T-cell (primary cell): ENCODE data around the gene GGN. TPM values are rescaled to one million over a fixed set of nuclear protein-coding genes. Genes with fewer than 3 reads are reported as not detected.
"Not testable (repeated sequence)": the region's sequence is repeated elsewhere in the genome, so short reads cannot be mapped to it uniquely, and the experiment has no call there.

Source experiments
- ATAC-seq, 4 experiments: fragments of 200-7000 bp in 3 of 4; fragments of 150-1000 bp in 1 of 4; cut with Tn5 transposase; replicated peaks in 1 of 4; 1 replicate in 3 of 4; 2 replicates in 1 of 4; pipeline ENCODE4 v1.10.0; 2021; ENCODE audit warnings: moderate library complexity in 3 of 4, mild to moderate bottlenecking in 2 of 4, moderate number of reproducible peaks in 1 of 4
- CTCF ChIA-PET, 2 donors: fragments of 300-600 bp; sonication (Branson Sonifier 250); formaldehyde crosslinking; loops; one replicate each; lab custom pipeline; 2022; ENCODE audit warnings: antibody characterized with exemption in 2 of 2; lab: Charles Lee
- POLR2A ChIA-PET, 2 donors: fragments of 300-600 bp; sonication (Branson Sonifier 250); formaldehyde crosslinking; loops; one replicate each; lab custom pipeline; 2022; ENCODE audit warnings: antibody characterized with exemption in 2 of 2; lab: Charles Lee
- DNase-seq, 35 experiments: peaks; one replicate each; pipeline versions ENCODE4 v3.0.0 to v3.0.0-alpha.2; 2013 to 2023
- H3K27ac ChIP-seq: one replicate; pipeline ENCODE4 v1.5.1; 2013; ENCODE audit warnings: low read length
- H3K27me3 ChIP-seq, 2 experiments: replicated peaks in 1 of 2; 1 replicate in 1 of 2; 2 replicates in 1 of 2; pipeline versions ENCODE4 v1.6.1 to v1.7.0; 2013; ENCODE audit warnings: low read length in 1 of 2, mixed read lengths in 1 of 2; ENCODE audit not compliant: control insufficient read depth in 2 of 2, insufficient read depth in 2 of 2; ENCODE audit errors: extremely low read depth in 1 of 2
- H3K36me3 ChIP-seq, 2 donors: 1 replicate in 1 of 2; 2 replicates in 1 of 2; pipeline versions ENCODE4 v1.6.1 to v1.7.0; 2013; ENCODE audit warnings: low read length in 1 of 2; ENCODE audit not compliant: control insufficient read depth in 2 of 2, insufficient read depth in 1 of 2; ENCODE audit errors: extremely low read depth in 1 of 2
- H3K4me1 ChIP-seq, 2 experiments: 1 replicate in 1 of 2; 2 replicates in 1 of 2; pipeline versions ENCODE4 v1.6.1 to v1.7.0; 2013; ENCODE audit warnings: low read length in 2 of 2, mixed read lengths in 1 of 2; ENCODE audit not compliant: insufficient read depth in 2 of 2, control insufficient read depth in 1 of 2; ENCODE audit errors: extremely low read depth in 1 of 2
- H3K4me3 ChIP-seq, 2 donors: 1 replicate in 1 of 2; 2 replicates in 1 of 2; pipeline versions ENCODE4 v1.5.1 to v1.7.0; 2013; ENCODE audit warnings: mild to moderate bottlenecking in 2 of 2, low read length in 1 of 2, moderate library complexity in 1 of 2; ENCODE audit not compliant: control insufficient read depth in 1 of 2; ENCODE audit errors: extremely low read depth in 1 of 2
- H3K9me3 ChIP-seq: 2 replicates; pipeline ENCODE4 v1.7.0; 2013
- H3K27ac Mint-ChIP-seq, 2 donors: one replicate each; pipeline ENCODE4 v1.8.0; 2020 to 2021; ENCODE audit warnings: mild to moderate bottlenecking in 2 of 2, mixed read lengths in 2 of 2
- H3K27me3 Mint-ChIP-seq, 2 donors: one replicate each; pipeline ENCODE4 v1.8.0; 2021 to 2022; ENCODE audit warnings: mixed read lengths in 2 of 2
- H3K36me3 Mint-ChIP-seq: one replicate; pipeline ENCODE4 v1.8.0; 2021; ENCODE audit warnings: mixed read lengths
- H3K4me1 Mint-ChIP-seq, 3 donors: one replicate each; pipeline ENCODE4 v1.8.0; 2020 to 2022; ENCODE audit warnings: mixed read lengths in 3 of 3, mild to moderate bottlenecking in 1 of 3
- H3K4me3 Mint-ChIP-seq, 3 donors: one replicate each; pipeline ENCODE4 v1.8.0; 2020 to 2022; ENCODE audit warnings: mild to moderate bottlenecking in 3 of 3, mixed read lengths in 3 of 3, moderate library complexity in 3 of 3
- H3K9me3 Mint-ChIP-seq, 3 donors: one replicate each; pipeline ENCODE4 v1.8.0; 2020 to 2022; ENCODE audit warnings: mixed read lengths in 3 of 3
- WGBS: methylation state at CpG from one replicate; pipeline ENCODE4 v1.1.5; 2013; ENCODE audit warnings: missing lambda C conversion rate; ENCODE audit not compliant: insufficient coverage; 5-methylcytosine and 5-hydroxymethylcytosine counted together
- total RNA-seq, 35 experiments: library from RNA in 6 of 35; stranded (reverse) in 6 of 35; fragments of 120-200 nt in 1 of 35; gene quantifications; one replicate each; pipeline versions ENCODE4 v1.2.1 to v1.2.4 and lab custom pipeline; 2013 to 2026

Gene GGN
- total RNA-seq, 5 donors from 2014 or later (not counting 1 experiment from before 2014, with no cell fraction given): 0.18 to 0.60 (median 0.31) TPM; not detected in 1

GRCh38 chr19:38429055-38429810, 41.4 kb upstream of the GGN start:
- no peak for ATAC-seq
- POLR2A ChIA-PET: no interaction called here
- no peaks in the 10 kb centered on the region for H3K9me3 Mint-ChIP-seq
- H3K36me3 Mint-ChIP-seq: no peaks in the 10 kb centered on the region
- H3K36me3 ChIP-seq: no peaks in the 10 kb centered on the region
- DNase-seq: no peak
- H3K27me3 Mint-ChIP-seq: peaks cover 13 to 24% of the 10 kb centered on the region in 2 donors
- H3K27me3 ChIP-seq: peaks cover 0 to 37% of the 10 kb centered on the region in 2 experiments
- 29% methylated on average over 9 of the region's 14 CpGs for WGBS
- H3K4me1 ChIP-seq: peaks cover 0 to 32% of the 10 kb centered on the region in 2 experiments
- no peak overlapping the region for H3K4me3 Mint-ChIP-seq
- peaks cover 22 to 31% (median 30%) of the 10 kb centered on the region in 3 donors for H3K4me1 Mint-ChIP-seq
- no peak overlapping the region for H3K27ac Mint-ChIP-seq
- no peak overlapping the region for H3K4me3 ChIP-seq
- no peak overlapping the region for H3K27ac ChIP-seq
- no peaks in the 10 kb centered on the region for H3K9me3 ChIP-seq
- CTCF ChIA-PET: no interaction called here

DNA sequence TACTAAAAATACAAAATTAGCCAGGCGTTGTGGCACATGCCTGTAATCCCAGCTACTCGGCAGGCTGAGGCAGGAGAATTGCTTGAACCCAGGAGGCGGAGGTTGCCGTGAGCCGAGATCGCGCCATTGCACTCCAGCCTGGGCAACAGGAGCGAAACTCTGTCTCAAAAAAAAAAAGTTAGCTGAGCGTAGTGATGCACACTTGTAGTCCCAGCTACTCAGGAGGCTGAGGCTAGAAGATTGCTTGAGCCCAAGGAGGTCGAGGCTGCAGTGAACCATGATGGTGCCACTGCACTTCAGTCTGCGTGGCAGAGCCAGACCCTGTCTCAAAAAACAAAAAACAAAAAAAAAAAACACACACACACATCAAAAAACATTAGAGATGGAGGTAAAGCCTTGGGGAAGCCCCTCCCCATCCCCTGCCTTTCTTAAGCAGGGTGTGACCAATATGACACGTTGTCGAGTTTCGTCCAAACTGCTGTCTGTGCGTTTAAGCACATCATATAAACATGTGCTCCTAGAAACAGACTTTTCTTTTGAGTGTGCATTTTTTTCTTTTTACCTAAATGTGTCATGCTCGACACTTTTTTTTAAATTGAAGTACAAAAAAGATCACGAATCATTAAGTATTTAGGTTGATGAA, 39.3 kb upstream of the GGN start:
- H3K36me3 ChIP-seq, H3K9me3 Mint-ChIP-seq, CTCF ChIA-PET, POLR2A ChIA-PET, H3K9me3 ChIP-seq, H3K4me3 ChIP-seq, H3K36me3 Mint-ChIP-seq, H3K27ac ChIP-seq: not testable (repeated sequence)
- 51% methylated on average over 6 of the region's 17 CpGs for WGBS
- peaks cover 18 to 24% (median 23%) of the 10 kb centered on the region in 3 donors for H3K4me1 Mint-ChIP-seq
- H3K4me1 ChIP-seq: peaks cover 0 to 23% of the 10 kb centered on the region in 2 experiments
- peaks cover 0 to 32% of the 10 kb centered on the region in 2 experiments for H3K27me3 ChIP-seq
- DNase-seq (peak in 1 of 35 experiments; percentile 53), ATAC-seq (peak in 2 of 4 experiments; percentile 20 to 77)
- H3K27ac Mint-ChIP-seq: peak overlapping the region in 1 of 2 donors; percentile 43
- peak overlapping the region in 1 of 3 donors; percentile 21 for H3K4me3 Mint-ChIP-seq
- peaks cover 8 to 18% of the 10 kb centered on the region in 2 donors for H3K27me3 Mint-ChIP-seq

DNA sequence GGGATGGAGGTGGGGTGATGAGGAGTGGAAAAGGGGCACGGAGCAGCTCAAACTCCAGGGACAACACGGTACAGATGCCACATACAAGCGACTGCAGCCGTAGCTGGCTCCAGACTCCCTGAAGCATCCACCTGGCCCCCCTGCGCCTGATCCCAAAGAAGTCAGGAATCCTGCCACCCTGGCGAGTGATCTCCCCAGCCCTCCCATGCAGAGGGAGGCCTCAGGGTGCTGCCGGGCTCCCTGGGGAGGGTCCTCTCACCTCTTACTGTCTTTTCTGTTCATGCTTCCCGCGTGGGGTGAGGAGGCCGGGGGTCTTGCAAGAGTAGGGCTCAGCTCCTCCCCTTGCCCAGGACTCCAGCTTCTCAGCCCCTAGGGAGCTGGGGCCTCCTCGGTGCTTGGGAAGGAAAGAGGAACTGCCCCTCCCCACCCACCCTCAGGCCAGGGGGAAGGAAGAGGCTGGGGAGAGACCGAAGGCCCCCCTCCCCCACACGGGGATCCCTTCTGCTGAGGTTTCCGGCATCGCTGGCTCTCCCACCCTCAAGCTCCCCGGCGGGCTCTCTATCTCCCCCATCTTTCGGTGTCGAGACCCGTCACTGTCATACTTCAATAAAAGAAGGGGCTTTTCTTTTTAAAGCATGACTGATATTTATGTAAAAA, 38.1 kb upstream of the GGN start, which contains the start of gene RASGRP4:
RASGRP4 (minus strand) TSS at position 410 of the 657 bp plus-strand sequence; CDS start at position 282, 128 bp downstream.
- no peak within 1 kb of the TSS for H3K27ac ChIP-seq
- CTCF ChIA-PET: interaction anchor here in 1 of 2 donors (0.5 kb wide), 1 partner anchor 520 kb away, joined by 3 read pairs; the partner anchor contains the start of gene WDR87
- Mint-ChIP-seq H3K27me3 (peaks cover 8 to 18% of the 10 kb centered on the region in 2 donors), H3K4me1 (peaks cover 18 to 24% (median 23%) of the 10 kb centered on the region in 3 donors), H3K36me3 (no peaks in the 10 kb centered on the region), H3K9me3 (no peaks in the 10 kb centered on the region), H3K4me3 (peak within 1 kb of the TSS; percentile 26 to 68 (median 40)), H3K27ac (no peak within 1 kb of the TSS)
- H3K4me1 ChIP-seq: peaks cover 0 to 23% of the 10 kb centered on the region in 2 experiments
- ATAC-seq (peak; percentile 40 to 78 (median 54)), DNase-seq (peak in 30 of 35 experiments; percentile 12 to 58 (median 28))
- H3K27me3 ChIP-seq: peaks cover 0 to 33% of the 10 kb centered on the region in 2 experiments
- H3K9me3 ChIP-seq: no peaks in the 10 kb centered on the region
- POLR2A ChIA-PET: no interaction called here
- H3K4me3 ChIP-seq: peak within 1 kb of the TSS in 1 of 2 donors; percentile 17
- 67% methylated on average over 6 of the region's 20 CpGs for WGBS
- H3K36me3 ChIP-seq: no peaks in the 10 kb centered on the region

- DNase-seq (no peak), ATAC-seq (no peak)
- no peak overlapping the region for H3K27ac Mint-ChIP-seq
Measured at GRCh38 chr19:38425222-38425809, 37.5 kb upstream of the GGN start.

GRCh38 chr19:38424272-38424671, 36.4 kb upstream of the GGN start:
- H3K27ac Mint-ChIP-seq: no peak overlapping the region
- H3K4me1 Mint-ChIP-seq: peaks cover 15 to 20% (median 20%) of the 10 kb centered on the region in 3 donors
- no peaks in the 10 kb centered on the region for H3K36me3 Mint-ChIP-seq
- H3K36me3 ChIP-seq: no peaks in the 10 kb centered on the region
- H3K27me3 Mint-ChIP-seq: peaks cover 8 to 15% of the 10 kb centered on the region in 2 donors
- WGBS: 71% methylated on average over 1 of the region's 5 CpGs
- POLR2A ChIA-PET: no interaction called here
- H3K4me1 ChIP-seq: peaks cover 0 to 23% of the 10 kb centered on the region in 2 experiments
- ATAC-seq: no peak
- CTCF ChIA-PET: interaction anchor here in 1 of 2 donors (0.7 kb wide), 1 partner anchor 1804 kb away, joined by 3 read pairs; no protein-coding TSS in a partner anchor
- H3K9me3 ChIP-seq: no peaks in the 10 kb centered on the region
- H3K27me3 ChIP-seq: peaks cover 0 to 42% of the 10 kb centered on the region in 2 experiments
- H3K4me3 ChIP-seq: no peak overlapping the region
- DNase-seq: no peak
- H3K4me3 Mint-ChIP-seq: no peak overlapping the region
- H3K9me3 Mint-ChIP-seq: no peaks in the 10 kb centered on the region
- no peak overlapping the region for H3K27ac ChIP-seq

More at GRCh38 chr19:38425222-38425809, 37.5 kb upstream of the GGN start:
- Mint-ChIP-seq H3K9me3 (no peaks in the 10 kb centered on the region), H3K4me1 (peaks cover 18 to 24% (median 23%) of the 10 kb centered on the region in 3 donors), H3K36me3 (no peaks in the 10 kb centered on the region), H3K4me3 (peak overlapping the region in 1 of 3 donors; percentile 27), H3K27me3 (peaks cover 8 to 18% of the 10 kb centered on the region in 2 donors)
- CTCF ChIA-PET: no interaction called here
- Histone ChIP-seq H3K4me3 (no peak overlapping the region), H3K4me1 (peaks cover 0 to 23% of the 10 kb centered on the region in 2 experiments), H3K27ac (no peak overlapping the region), H3K27me3 (peaks cover 0 to 34% of the 10 kb centered on the region in 2 experiments), H3K9me3 (no peaks in the 10 kb centered on the region), H3K36me3 (no peaks in the 10 kb centered on the region)
- 94% methylated on average over 3 of the region's 7 CpGs for WGBS
- POLR2A ChIA-PET: no interaction called here
